OCI-LY1 (cell line): Measurements from ENCODE around the gene PGLYRP2.

ENCODE experiments used
- H2AFZ ChIP-seq: fragments of 200-600 bp; sonication (generic), shearing (Covaris generic); 2 replicates; pipeline ENCODE4 v1.6.0; 2014; ENCODE audit warnings: antibody characterized with exemption, mild to moderate bottlenecking, low read length
- H3F3A ChIP-seq: fragments of 200-600 bp; sonication (generic), shearing (Covaris generic); 2 replicates; pipeline ENCODE4 v1.6.0; 2014; ENCODE audit warnings: mild to moderate bottlenecking, antibody characterized with exemption, low read length, moderate library complexity; ENCODE audit not compliant: insufficient read depth
- H3K27ac ChIP-seq: fragments of 200-600 bp; sonication (generic); 2 replicates; pipeline ENCODE4 v1.5.1; 2014; ENCODE audit warnings: low read length, mixed run types, mild to moderate bottlenecking, low read depth; ENCODE audit not compliant: poor library complexity, severe bottlenecking
- H3K27me3 ChIP-seq: fragments of 200-600 bp; sonication (generic); 2 replicates; pipeline ENCODE4 v1.6.0; 2014; ENCODE audit warnings: antibody characterized with exemption, mild to moderate bottlenecking, low read length, moderate library complexity; ENCODE audit not compliant: insufficient read depth
- H3K36me3 ChIP-seq: fragments of 200-600 bp; sonication (generic); 2 replicates; pipeline ENCODE4 v1.6.1; 2014; ENCODE audit warnings: mild to moderate bottlenecking, antibody characterized with exemption, low read length, moderate library complexity, mixed read lengths; ENCODE audit not compliant: insufficient read depth
- H3K4me1 ChIP-seq: fragments of 200-600 bp; sonication (generic); 2 replicates; pipeline ENCODE4 v1.5.1; 2014; ENCODE audit warnings: mild to moderate bottlenecking, low read length, moderate library complexity; ENCODE audit not compliant: insufficient read depth, severe bottlenecking
- H3K4me2 ChIP-seq: fragments of 200-600 bp; sonication (generic), shearing (Covaris generic); 2 replicates; pipeline ENCODE4 v1.6.1; 2014; ENCODE audit warnings: low read length
- H3K4me3 ChIP-seq: fragments of 200-600 bp; sonication (generic); 2 replicates; pipeline ENCODE4 v1.5.1; 2014; ENCODE audit warnings: low read length, low read depth, mild to moderate bottlenecking, mixed read lengths; ENCODE audit not compliant: poor library complexity, severe bottlenecking
- H3K79me2 ChIP-seq: fragments of 200-600 bp; shearing (Covaris generic); 2 replicates; pipeline ENCODE4 v1.6.1; 2016; ENCODE audit warnings: mixed run types, low read length, mixed read lengths; ENCODE audit not compliant: insufficient read depth
- H3K9ac ChIP-seq: fragments of 200-600 bp; sonication (generic), shearing (Covaris generic); 2 replicates; pipeline ENCODE4 v1.6.1; 2014; ENCODE audit warnings: mild to moderate bottlenecking, low read length, mixed read lengths
- H3K9me2 ChIP-seq: fragments of 200-600 bp; sonication (generic), shearing (Covaris generic); 2 replicates; pipeline ENCODE4 v1.6.1; 2014; ENCODE audit warnings: low read depth, mild to moderate bottlenecking, low read length, mixed read lengths
- H3K9me3 ChIP-seq: fragments of 200-600 bp; shearing (Covaris generic); 2 replicates; pipeline ENCODE4 v1.6.1; 2014; ENCODE audit warnings: low read length, mixed read lengths
- H4K20me1 ChIP-seq: fragments of 200-600 bp; sonication (generic), shearing (Covaris generic); 2 replicates; pipeline ENCODE4 v1.6.0; 2016; ENCODE audit warnings: mild to moderate bottlenecking, low read length; ENCODE audit not compliant: insufficient read depth
- EZH2 ChIP-seq: fragments of 200-600 bp; sonication (generic), shearing (Covaris generic); IDR thresholded peaks from 2 replicates; pipeline ENCODE4 v1.8.0; 2017; ENCODE audit warnings: borderline replicate concordance, mixed run types, mild to moderate bottlenecking, antibody characterized with exemption, low read length, moderate library complexity, mixed read lengths
- TF ChIP-seq, protein P1 (sequence below): fragments of 200-600 bp; sonication (generic), shearing (Covaris generic); IDR thresholded peaks from 2 replicates; pipeline ENCODE4 v1.5.1; 2017; ENCODE audit warnings: mild to moderate bottlenecking, antibody characterized with exemption, low read length, moderate library complexity, mixed read lengths

PGLYRP2 gene

DNA sequence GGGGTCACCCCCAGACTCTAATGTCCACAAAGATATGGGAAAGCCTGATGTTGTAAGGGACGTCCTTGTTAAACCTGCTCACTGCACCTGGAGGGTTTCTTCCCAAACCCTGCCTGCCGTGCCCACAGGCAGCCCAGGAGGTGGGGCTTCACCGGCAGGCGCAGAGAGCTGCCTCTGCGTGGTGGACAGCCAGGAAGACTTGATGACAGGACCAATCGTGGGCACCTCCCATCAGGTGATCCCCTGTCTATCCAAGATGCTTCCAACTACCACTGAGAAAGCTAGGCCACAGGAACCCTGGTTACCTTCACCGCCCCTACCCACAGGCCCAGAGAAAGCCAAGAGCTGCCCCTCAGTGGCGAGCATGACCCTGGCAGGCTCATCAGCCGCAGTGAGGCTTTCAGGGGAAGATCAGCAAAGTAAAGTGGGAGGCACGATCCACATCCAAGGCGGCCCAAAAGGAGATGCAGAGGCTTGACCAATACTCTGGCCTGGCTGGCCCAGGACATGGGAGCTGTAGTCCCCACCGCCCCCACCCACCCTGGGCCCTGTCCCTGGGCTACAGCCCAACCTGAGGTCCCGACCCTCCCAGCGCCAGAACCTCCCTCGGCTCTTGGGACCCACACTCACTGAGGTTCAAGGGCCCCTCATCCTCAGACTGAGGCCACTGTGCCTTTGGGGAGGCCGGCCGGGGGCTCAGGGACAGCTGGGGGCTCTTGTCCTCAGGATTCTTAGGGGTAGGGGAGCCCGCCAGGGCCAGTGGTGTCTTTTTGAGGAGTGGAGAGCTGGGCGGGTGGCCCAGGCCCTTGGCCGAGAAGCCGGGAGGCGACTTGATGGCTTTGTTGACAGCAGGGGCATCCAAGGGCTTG lies 50.1 kb downstream of the PGLYRP2 start:
- H3K36me3 ChIP-seq: peaks cover 36% of the 10 kb centered on the region
- H3K9me2 ChIP-seq: no peaks in the 10 kb centered on the region
- H3K79me2 ChIP-seq: peaks cover 20% of the 10 kb centered on the region
- H3F3A ChIP-seq: no peaks in the 10 kb centered on the region
- H3K27ac ChIP-seq: no peak overlapping the region
- no peak overlapping the region for H2AFZ ChIP-seq
- H3K4me3 ChIP-seq: no peak overlapping the region
- H3K4me1 ChIP-seq: peaks cover 25% of the 10 kb centered on the region
- no peak overlapping the region for H3K9ac ChIP-seq
- no peaks in the 10 kb centered on the region for H3K9me3 ChIP-seq
- no peak overlapping the region for H3K4me2 ChIP-seq
- no peak for TF ChIP-seq EZH2
- TF ChIP-seq, protein P1, sequence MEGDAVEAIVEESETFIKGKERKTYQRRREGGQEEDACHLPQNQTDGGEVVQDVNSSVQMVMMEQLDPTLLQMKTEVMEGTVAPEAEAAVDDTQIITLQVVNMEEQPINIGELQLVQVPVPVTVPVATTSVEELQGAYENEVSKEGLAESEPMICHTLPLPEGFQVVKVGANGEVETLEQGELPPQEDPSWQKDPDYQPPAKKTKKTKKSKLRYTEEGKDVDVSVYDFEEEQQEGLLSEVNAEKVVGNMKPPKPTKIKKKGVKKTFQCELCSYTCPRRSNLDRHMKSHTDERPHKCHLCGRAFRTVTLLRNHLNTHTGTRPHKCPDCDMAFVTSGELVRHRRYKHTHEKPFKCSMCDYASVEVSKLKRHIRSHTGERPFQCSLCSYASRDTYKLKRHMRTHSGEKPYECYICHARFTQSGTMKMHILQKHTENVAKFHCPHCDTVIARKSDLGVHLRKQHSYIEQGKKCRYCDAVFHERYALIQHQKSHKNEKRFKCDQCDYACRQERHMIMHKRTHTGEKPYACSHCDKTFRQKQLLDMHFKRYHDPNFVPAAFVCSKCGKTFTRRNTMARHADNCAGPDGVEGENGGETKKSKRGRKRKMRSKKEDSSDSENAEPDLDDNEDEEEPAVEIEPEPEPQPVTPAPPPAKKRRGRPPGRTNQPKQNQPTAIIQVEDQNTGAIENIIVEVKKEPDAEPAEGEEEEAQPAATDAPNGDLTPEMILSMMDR: no peak
- no peaks in the 10 kb centered on the region for H4K20me1 ChIP-seq
- no peaks in the 10 kb centered on the region for H3K27me3 ChIP-seq

DNA sequence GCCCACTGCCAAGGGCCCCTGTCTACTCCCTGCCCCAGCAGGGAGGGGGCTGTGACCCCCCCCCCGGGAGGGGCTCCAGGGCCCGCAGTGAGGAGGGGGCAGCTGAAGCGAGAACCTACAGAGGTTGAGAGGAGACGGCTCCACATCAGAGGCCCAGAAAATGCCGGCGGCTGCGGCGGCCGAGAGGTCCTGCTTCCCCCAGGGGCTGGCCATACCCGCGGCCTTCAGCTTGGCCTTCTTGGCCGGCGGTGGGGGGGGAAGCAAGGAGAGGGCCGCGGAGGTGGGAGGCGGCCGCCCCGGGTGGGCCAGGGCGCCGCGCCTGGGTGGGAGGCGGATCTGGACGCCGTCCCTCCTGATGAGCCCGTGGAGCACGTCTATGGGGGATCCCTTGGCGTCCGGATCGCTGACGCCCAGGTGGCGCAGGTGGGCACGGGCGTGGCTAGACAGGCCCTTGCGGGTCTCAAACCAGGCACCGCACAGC lies 51.3 kb downstream of the PGLYRP2 start:
- Histone ChIP-seq H3K9ac (no peak overlapping the region), H3K27me3 (no peaks in the 10 kb centered on the region), H3K4me1 (peaks cover 20% of the 10 kb centered on the region), H3K9me2 (no peaks in the 10 kb centered on the region), H3K36me3 (peaks cover 47% of the 10 kb centered on the region), H4K20me1 (no peaks in the 10 kb centered on the region), H3K4me2 (no peak overlapping the region), H3K4me3 (no peak overlapping the region), H2AFZ (no peak overlapping the region), H3F3A (no peaks in the 10 kb centered on the region), H3K9me3 (no peaks in the 10 kb centered on the region), H3K79me2 (peaks cover 20% of the 10 kb centered on the region), H3K27ac (no peak overlapping the region)
- no peak for TF ChIP-seq EZH2
- TF ChIP-seq, protein P1: no peak

DNA sequence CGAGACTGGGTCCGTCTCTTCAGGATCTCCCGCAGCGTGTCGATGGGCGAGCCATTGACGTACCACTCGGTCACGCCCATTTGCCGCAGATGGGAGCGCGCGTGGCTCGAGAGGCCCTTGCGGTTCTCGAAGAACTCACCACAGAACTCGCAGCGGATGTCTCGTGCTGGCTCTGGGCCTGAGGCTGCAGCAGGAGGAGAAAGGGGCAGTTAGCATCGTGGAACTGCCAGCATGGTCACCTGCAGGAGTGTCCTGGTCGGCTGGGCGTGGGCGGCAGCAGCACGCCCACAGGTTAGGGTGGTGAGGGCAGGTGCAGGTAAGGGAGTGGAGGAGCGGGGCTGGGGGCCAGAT lies 52.0 kb downstream of the PGLYRP2 start:
- peaks cover 20% of the 10 kb centered on the region for H3K79me2 ChIP-seq
- H4K20me1 ChIP-seq: no peaks in the 10 kb centered on the region
- TF ChIP-seq, protein P1: no peak
- TF ChIP-seq EZH2: no peak
- peaks cover 54% of the 10 kb centered on the region for H3K36me3 ChIP-seq
- H3K4me3 ChIP-seq: no peak overlapping the region
- H2AFZ ChIP-seq: no peak overlapping the region
- H3K4me1 ChIP-seq: peaks cover 17% of the 10 kb centered on the region
- no peaks in the 10 kb centered on the region for H3F3A ChIP-seq
- H3K4me2 ChIP-seq: no peak overlapping the region
- no peak overlapping the region for H3K9ac ChIP-seq
- no peak overlapping the region for H3K27ac ChIP-seq
- H3K9me2 ChIP-seq: no peaks in the 10 kb centered on the region
- H3K27me3 ChIP-seq: no peaks in the 10 kb centered on the region
- H3K9me3 ChIP-seq: no peaks in the 10 kb centered on the region
